Endothelial cell of umbilical vein (primary cell): ENCODE results near the gene PDCL2.

Experiments used
- GATA2 ChIP-seq: IDR thresholded peaks from 2 replicates; pipeline ENCODE4 v1.7.0; 2011; ENCODE audit warnings: low read depth, mild to moderate bottlenecking, moderate library complexity, mixed read lengths, low read length; ENCODE audit not compliant: insufficient read length, insufficient read depth
- TF ChIP-seq, protein P1 (sequence below), 2 donors: IDR thresholded peaks; 1 replicate in 1 of 2; 2 replicates in 1 of 2; pipeline ENCODE4 v1.5.1; 2011; ENCODE audit warnings: low read length in 2 of 2, mild to moderate bottlenecking in 2 of 2, moderate library complexity in 2 of 2, control low read depth in 1 of 2, inconsistent platforms in 1 of 2, low read depth in 1 of 2; ENCODE audit not compliant: insufficient read depth in 1 of 2; ENCODE audit errors: extremely low read depth in 1 of 2
- TF ChIP-seq, protein P2 (sequence below): IDR thresholded peaks from 2 replicates; pipeline ENCODE4 v1.6.1; 2011; ENCODE audit not compliant: insufficient read depth, insufficient read length

DNA sequence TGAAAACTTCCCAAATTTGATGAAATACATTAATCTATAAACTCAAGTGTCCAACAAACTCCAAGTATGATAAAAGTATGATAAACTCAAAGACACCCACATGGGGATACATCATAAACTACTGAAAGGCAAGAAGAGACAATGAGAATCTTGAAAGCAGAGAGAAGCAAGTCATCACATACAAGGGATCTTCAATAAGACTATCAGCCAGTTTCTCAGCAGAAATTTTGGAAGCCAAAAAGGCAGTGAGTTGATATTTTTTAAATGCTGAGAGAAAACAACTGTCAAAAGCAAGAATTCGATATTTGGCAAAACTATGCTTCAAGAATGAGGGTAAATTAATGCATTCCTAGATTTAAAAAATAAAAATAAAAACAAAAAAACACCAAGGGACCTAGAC, 16.5 kb downstream of the PDCL2 start:
- TF ChIP-seq, protein P1, sequence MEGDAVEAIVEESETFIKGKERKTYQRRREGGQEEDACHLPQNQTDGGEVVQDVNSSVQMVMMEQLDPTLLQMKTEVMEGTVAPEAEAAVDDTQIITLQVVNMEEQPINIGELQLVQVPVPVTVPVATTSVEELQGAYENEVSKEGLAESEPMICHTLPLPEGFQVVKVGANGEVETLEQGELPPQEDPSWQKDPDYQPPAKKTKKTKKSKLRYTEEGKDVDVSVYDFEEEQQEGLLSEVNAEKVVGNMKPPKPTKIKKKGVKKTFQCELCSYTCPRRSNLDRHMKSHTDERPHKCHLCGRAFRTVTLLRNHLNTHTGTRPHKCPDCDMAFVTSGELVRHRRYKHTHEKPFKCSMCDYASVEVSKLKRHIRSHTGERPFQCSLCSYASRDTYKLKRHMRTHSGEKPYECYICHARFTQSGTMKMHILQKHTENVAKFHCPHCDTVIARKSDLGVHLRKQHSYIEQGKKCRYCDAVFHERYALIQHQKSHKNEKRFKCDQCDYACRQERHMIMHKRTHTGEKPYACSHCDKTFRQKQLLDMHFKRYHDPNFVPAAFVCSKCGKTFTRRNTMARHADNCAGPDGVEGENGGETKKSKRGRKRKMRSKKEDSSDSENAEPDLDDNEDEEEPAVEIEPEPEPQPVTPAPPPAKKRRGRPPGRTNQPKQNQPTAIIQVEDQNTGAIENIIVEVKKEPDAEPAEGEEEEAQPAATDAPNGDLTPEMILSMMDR (IDR thresholded peaks at IDR 0.05; ENCODE audit: extremely low read depth in 1 of 2, insufficient read depth in 1 of 2, low read depth in 1 of 2, low read length in 2 of 2): no peak
- TF ChIP-seq, protein P2, sequence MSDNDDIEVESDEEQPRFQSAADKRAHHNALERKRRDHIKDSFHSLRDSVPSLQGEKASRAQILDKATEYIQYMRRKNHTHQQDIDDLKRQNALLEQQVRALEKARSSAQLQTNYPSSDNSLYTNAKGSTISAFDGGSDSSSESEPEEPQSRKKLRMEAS: no peak
- no peak for TF ChIP-seq GATA2
